A549 (cell line): ENCODE measurements around the gene RCE1. TPM values are rescaled to one million over a fixed set of nuclear protein-coding genes. Genes with fewer than 3 reads are reported as not detected.

Experiments
- ATAC-seq, 2 experiments: fragments of 200-7000 bp in 1 of 2; fragments of >200 bp in 1 of 2; cut with Nextera tagmentation in 1 of 2; cut with Tn5 transposase in 1 of 2; 3 replicates each; pipeline versions ENCODE4 v1.8.0 to v1.9.1; 2018 to 2020; ENCODE audit warnings: mild to moderate bottlenecking in 1 of 2, moderate library complexity in 1 of 2
- CTCF ChIA-PET: fragments of 300-600 bp; sonication (Branson Sonifier 250); formaldehyde crosslinking; extraction: SDS; loops from one replicate; lab custom pipeline; 2021; ENCODE audit warnings: antibody characterized with exemption, inconsistent platforms; lab: Yijun Ruan, JAX
- POLR2A ChIA-PET: fragments of 350-600 bp; formaldehyde crosslinking; extraction: SDS; loops from one replicate; lab custom pipeline; 2021; ENCODE audit warnings: antibody characterized with exemption, inconsistent platforms; lab: Yijun Ruan, JAX
- DNase-seq, 2 experiments: peaks; one replicate each; pipeline versions ENCODE4 v3.0.0 to v3.0.0-alpha.2; 2011 to 2016; ENCODE audit warnings: low read depth in 1 of 2, low spot score in 1 of 2
- FAIRE-seq: peaks from 2 replicates; lab custom pipeline; 2011; peaks lifted over from hg19 to GRCh38; lab: Jason Lieb, UNC
- H3K27ac ChIP-seq, 2 experiments: fragments of >200 bp; sonication (Bioruptor Twin); formaldehyde crosslinking; 3 replicates each; pipeline ENCODE4 v1.5.1; 2016 to 2017
- H3K4me1 ChIP-seq: fragments of >200 bp; sonication (Bioruptor Twin); formaldehyde crosslinking; 3 replicates; pipeline ENCODE4 v1.6.1; 2016
- H3K4me2 ChIP-seq: fragments of >200 bp; sonication (Bioruptor Twin); formaldehyde crosslinking; 3 replicates; pipeline ENCODE4 v1.6.1; 2016
- H3K4me3 ChIP-seq: fragments of >200 bp; sonication (Bioruptor Twin); formaldehyde crosslinking; 3 replicates; pipeline ENCODE4 v1.5.1; 2016
- H3K9me3 ChIP-seq: fragments of >200 bp; sonication (Bioruptor Twin); formaldehyde crosslinking; 3 replicates; pipeline ENCODE4 v1.6.1; 2016
- CEBPB ChIP-seq, 2 experiments: fragments of >200 bp in 1 of 2; sonication (Bioruptor Twin) in 1 of 2; formaldehyde crosslinking in 1 of 2; IDR thresholded peaks; 2 replicates each; pipeline ENCODE4 v1.6.1; 2012 to 2016
- EP300 ChIP-seq, 2 experiments: fragments of >200 bp; sonication (Bioruptor Twin); formaldehyde crosslinking; IDR thresholded peaks; 2 replicates in 1 of 2; 3 replicates in 1 of 2; pipeline ENCODE4 v1.6.1; 2016 to 2017
- ESRRA ChIP-seq: fragments of 150-350 bp; IDR thresholded peaks from 2 replicates; pipeline ENCODE4 v1.6.1; 2014; ENCODE audit warnings: mild to moderate bottlenecking, low read length, borderline replicate concordance
- KDM1A ChIP-seq: fragments of 200-600 bp; sonication (generic); IDR thresholded peaks from 2 replicates; pipeline ENCODE4 v1.6.1; 2016; ENCODE audit warnings: low read depth, mild to moderate bottlenecking
- NR3C1 ChIP-seq: fragments of >200 bp; sonication (Bioruptor Twin); formaldehyde crosslinking; IDR thresholded peaks from 3 replicates; pipeline ENCODE4 v1.6.1; 2017
- POLR2AphosphoS2 ChIP-seq: conservative IDR thresholded peaks from 2 replicates; pipeline ENCODE4 v1.6.1; 2012; ENCODE audit warnings: low read length, improper control_type of control experiment, inconsistent platforms
- SMC3 ChIP-seq: fragments of >200 bp; sonication (Bioruptor Twin); formaldehyde crosslinking; IDR thresholded peaks from 3 replicates; pipeline ENCODE4 v1.6.1; 2018; ENCODE audit warnings: inconsistent platforms
- ZC3H11A ChIP-seq: fragments of 450-650 bp; IDR thresholded peaks from 2 replicates; pipeline ENCODE4 v1.6.1; 2014; ENCODE audit warnings: antibody characterized with exemption, mild to moderate bottlenecking
- ZSCAN20 ChIP-seq: fragments of 250-450 bp; sonication (Bioruptor Pico); IDR thresholded peaks from 2 replicates; pipeline ENCODE4 v1.8.0; 2022; ENCODE audit warnings: mild to moderate bottlenecking, moderate library complexity
- WGBS: methylation state at CpG from one replicate; pipeline ENCODE4 v1.1.6; 2017; ENCODE audit errors: missing lambda C conversion rate; 5-methylcytosine and 5-hydroxymethylcytosine counted together
- polyA plus RNA-seq, 4 experiments: library from polyadenylated mRNA; depleted of rRNA in 3 of 4; stranded (reverse); fragments of >200 nt; fragmentation: RNase III in 1 of 4; extraction: RNeasy Plus Mini Kit Qiagen cat#74134 plus additional on column Dnase treatment in 1 of 4; gene quantifications; 2 replicates in 3 of 4; 3 replicates in 1 of 4; pipeline ENCODE4 v1.2.3, GENCODE V29; 2011 to 2017
- TF ChIP-seq, protein P1 (sequence below): fragments of 150-350 bp; IDR thresholded peaks from 2 replicates; pipeline ENCODE4 v1.6.1; 2014; ENCODE audit warnings: low read depth, mild to moderate bottlenecking, low read length
- TF ChIP-seq, protein P2 (sequence below): fragments of >200 bp; sonication (Bioruptor Twin); formaldehyde crosslinking; IDR thresholded peaks from 3 replicates; pipeline ENCODE4 v1.5.1; 2016
- TF ChIP-seq, protein P3 (sequence below): fragments of 200-600 bp; sonication (generic); IDR thresholded peaks from 2 replicates; pipeline ENCODE4 v1.6.1; 2016; ENCODE audit warnings: antibody characterized with exemption, mild to moderate bottlenecking, moderate library complexity

Gene RCE1
- polyA plus RNA-seq, 2 of the 4 experiments (the other 2 are of a cell fraction), result 20.3 to 23.3 TPM

DNA sequence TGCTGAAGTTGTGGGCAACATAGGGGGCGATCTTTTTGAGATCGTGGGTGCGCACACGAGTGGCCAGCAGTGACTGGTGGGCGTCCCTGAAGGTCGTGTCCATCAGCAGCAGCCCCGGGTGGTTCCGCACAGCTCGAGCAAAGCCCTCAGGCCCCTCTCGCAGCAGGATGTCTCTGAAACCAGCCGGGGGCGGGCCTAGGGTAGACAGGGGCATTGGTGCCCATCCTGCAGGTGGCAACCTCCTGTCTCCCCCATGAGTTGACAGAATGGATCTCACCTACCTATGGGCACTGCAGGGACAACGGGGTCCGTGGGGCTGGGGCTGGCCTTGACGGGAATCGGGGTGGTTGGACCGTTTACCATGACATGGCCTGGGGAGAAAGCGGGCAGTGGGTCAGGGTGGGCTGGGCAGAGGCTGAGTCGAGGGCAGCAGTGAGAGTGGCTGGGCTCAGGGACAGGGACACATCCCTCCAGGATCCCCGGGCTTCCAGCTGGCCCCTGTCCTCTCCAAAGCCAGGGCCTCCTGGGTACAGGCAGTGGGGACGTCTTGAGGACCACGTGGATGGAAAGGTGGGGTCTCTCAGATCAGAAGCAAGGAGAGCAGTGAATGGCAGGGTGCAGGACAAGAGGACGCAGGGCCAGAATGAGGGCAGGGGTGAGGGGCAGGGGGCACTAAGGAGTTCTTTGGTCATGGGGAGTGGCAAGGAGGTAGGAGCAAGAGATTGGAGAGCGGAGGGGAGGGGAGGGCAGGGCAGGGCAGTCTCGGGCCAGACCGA lies 9.4 kb downstream of the RCE1 start:
- 91% methylated on average over 24 of the region's 26 CpGs for WGBS
- Histone ChIP-seq H3K9me3 (no peaks in the 10 kb centered on the region), H3K4me2 (no peak overlapping the region), H3K27ac (no peak overlapping the region), H3K4me1 (peaks cover 12% of the 10 kb centered on the region), H3K4me3 (no peak overlapping the region)
- ChIA-PET POLR2A (interaction anchor here (5.5 kb wide), 1 partner anchor 8 kb away, joined by 53 read pairs; the partner anchor contains the start of gene RCE1), CTCF (interaction anchor here (1.0 to 3.3 kb wide), 5 partner anchors 9 to 157 kb away, joined by 3 to 15 read pairs (median 8); partner anchors contain the start of gene RCE1)
- TF ChIP-seq CEBPB (IDR thresholded peaks at IDR 0.05) (no peak), ZC3H11A (no peak), KDM1A (no peak), EP300 (IDR thresholded peaks at IDR 0.05) (no peak), SMC3 (no peak), ESRRA (no peak), ZSCAN20 (no peak)
- TF ChIP-seq, protein P1, sequence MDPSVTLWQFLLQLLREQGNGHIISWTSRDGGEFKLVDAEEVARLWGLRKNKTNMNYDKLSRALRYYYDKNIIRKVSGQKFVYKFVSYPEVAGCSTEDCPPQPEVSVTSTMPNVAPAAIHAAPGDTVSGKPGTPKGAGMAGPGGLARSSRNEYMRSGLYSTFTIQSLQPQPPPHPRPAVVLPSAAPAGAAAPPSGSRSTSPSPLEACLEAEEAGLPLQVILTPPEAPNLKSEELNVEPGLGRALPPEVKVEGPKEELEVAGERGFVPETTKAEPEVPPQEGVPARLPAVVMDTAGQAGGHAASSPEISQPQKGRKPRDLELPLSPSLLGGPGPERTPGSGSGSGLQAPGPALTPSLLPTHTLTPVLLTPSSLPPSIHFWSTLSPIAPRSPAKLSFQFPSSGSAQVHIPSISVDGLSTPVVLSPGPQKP, result no peak
- TF ChIP-seq, protein P2, sequence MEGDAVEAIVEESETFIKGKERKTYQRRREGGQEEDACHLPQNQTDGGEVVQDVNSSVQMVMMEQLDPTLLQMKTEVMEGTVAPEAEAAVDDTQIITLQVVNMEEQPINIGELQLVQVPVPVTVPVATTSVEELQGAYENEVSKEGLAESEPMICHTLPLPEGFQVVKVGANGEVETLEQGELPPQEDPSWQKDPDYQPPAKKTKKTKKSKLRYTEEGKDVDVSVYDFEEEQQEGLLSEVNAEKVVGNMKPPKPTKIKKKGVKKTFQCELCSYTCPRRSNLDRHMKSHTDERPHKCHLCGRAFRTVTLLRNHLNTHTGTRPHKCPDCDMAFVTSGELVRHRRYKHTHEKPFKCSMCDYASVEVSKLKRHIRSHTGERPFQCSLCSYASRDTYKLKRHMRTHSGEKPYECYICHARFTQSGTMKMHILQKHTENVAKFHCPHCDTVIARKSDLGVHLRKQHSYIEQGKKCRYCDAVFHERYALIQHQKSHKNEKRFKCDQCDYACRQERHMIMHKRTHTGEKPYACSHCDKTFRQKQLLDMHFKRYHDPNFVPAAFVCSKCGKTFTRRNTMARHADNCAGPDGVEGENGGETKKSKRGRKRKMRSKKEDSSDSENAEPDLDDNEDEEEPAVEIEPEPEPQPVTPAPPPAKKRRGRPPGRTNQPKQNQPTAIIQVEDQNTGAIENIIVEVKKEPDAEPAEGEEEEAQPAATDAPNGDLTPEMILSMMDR, result no peak
- ATAC-seq (no peak), FAIRE-seq (no peak), DNase-seq (no peak)

DNA sequence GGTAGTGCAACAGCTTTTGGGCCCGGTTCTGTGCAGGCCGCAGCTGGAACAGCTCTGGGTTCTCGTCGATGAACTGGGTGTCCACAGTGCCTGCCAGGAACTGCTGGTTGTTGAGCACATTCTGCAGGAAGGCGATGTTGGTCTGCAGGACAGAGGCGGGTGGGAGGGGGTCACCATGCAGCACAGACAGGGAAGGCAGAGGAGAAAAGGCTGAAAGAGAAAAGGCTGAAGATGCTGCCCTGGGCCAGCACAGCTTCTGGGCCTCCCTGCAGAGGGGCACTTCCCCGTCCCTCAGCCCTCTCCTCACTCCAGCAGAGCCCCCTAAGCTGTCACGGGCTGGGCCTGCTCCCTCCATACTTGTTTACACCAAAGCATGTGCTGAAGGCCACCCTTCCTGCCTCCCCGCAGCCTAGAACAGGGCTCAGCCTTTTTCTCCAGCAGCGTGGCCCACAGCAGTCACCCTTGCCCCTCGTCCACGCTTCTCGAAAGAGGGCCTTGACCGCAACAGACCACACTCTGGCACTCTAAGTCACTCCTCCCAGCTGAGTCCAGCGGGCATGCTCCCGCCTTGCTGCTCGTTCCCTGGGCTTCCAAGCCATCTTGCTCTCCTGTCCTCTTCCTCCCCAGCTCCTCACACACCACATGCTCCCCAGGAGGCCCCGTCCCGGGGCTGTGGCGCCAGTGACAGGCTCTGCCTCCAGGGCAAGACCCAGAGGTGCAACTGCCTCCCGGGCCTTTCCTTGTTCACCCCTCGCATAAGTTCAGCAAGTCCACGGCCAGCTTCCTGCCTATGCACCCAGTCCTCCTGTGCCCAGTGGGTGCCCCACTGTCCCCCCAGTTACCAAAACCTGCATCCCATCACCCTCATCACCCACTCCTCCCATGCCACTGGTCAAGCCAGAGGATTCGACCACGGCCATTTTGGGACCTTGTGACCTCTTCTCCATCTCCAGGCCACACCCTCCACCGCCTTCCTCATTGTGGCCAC lies 10.3 kb downstream of the RCE1 start:
- no peak for DNase-seq
- ATAC-seq, result no peak
- TF ChIP-seq, protein P3, sequence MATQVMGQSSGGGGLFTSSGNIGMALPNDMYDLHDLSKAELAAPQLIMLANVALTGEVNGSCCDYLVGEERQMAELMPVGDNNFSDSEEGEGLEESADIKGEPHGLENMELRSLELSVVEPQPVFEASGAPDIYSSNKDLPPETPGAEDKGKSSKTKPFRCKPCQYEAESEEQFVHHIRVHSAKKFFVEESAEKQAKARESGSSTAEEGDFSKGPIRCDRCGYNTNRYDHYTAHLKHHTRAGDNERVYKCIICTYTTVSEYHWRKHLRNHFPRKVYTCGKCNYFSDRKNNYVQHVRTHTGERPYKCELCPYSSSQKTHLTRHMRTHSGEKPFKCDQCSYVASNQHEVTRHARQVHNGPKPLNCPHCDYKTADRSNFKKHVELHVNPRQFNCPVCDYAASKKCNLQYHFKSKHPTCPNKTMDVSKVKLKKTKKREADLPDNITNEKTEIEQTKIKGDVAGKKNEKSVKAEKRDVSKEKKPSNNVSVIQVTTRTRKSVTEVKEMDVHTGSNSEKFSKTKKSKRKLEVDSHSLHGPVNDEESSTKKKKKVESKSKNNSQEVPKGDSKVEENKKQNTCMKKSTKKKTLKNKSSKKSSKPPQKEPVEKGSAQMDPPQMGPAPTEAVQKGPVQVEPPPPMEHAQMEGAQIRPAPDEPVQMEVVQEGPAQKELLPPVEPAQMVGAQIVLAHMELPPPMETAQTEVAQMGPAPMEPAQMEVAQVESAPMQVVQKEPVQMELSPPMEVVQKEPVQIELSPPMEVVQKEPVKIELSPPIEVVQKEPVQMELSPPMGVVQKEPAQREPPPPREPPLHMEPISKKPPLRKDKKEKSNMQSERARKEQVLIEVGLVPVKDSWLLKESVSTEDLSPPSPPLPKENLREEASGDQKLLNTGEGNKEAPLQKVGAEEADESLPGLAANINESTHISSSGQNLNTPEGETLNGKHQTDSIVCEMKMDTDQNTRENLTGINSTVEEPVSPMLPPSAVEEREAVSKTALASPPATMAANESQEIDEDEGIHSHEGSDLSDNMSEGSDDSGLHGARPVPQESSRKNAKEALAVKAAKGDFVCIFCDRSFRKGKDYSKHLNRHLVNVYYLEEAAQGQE, result no peak
- TF ChIP-seq NR3C1 (no peak), POLR2AphosphoS2 (no peak)
- no peak overlapping the region for H3K4me3 ChIP-seq
- CTCF ChIA-PET, result interaction anchor here (0.7 to 3.4 kb wide), 8 partner anchors 10 to 160 kb away, joined by 3 to 16 read pairs (median 4); partner anchors contain the start of genes C11orf86 and RCE1
- no peak overlapping the region; a peak in 1 of 6 replicates for H3K27ac ChIP-seq
- POLR2A ChIA-PET, result interaction anchor here (5.5 kb wide), 1 partner anchor 9 kb away, joined by 53 read pairs; the partner anchor contains the start of gene RCE1
- FAIRE-seq, result no peak
- WGBS, result 90% methylated on average over 26 of the region's 26 CpGs
- no peak overlapping the region for H3K4me2 ChIP-seq
- H3K4me1 ChIP-seq, result peaks cover 20% of the 10 kb centered on the region
- no peaks in the 10 kb centered on the region for H3K9me3 ChIP-seq
